ENCODE data around the gene DIAPH2.

DNA sequence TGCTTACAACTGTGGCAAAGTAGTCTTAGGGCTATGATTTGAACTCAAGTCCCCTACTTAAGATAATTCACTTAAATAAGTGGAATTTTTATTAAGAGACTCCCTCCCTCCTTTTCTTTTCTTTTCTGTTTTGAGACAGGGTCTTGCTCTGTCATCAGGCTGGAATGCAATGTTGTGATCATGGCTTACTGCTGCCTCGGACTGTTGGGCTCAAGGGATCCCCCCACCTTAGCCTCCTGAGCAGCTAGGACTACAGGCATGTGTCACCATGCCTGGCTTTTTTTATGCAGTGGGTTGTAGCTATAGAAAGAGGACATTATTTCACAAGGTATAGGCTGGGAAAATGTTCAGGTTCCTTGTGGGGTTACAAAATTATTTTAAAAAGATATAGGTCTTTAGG, 19.2 kb downstream of the DIAPH2 start:
- TF ChIP-seq TCF4 (CRISPR knock-in tag; IDR thresholded peaks at IDR 0.05; ENCODE audit: borderline replicate concordance) (no peak), RARB (CRISPR knock-in tag; IDR thresholded peaks at IDR 0.05) (no peak), CSDC2 (CRISPR knock-in tag; IDR thresholded peaks at IDR 0.05) (no peak), SNAI2 (CRISPR knock-in tag; IDR thresholded peaks at IDR 0.05) (no peak)
- TF ChIP-seq, protein P1, sequence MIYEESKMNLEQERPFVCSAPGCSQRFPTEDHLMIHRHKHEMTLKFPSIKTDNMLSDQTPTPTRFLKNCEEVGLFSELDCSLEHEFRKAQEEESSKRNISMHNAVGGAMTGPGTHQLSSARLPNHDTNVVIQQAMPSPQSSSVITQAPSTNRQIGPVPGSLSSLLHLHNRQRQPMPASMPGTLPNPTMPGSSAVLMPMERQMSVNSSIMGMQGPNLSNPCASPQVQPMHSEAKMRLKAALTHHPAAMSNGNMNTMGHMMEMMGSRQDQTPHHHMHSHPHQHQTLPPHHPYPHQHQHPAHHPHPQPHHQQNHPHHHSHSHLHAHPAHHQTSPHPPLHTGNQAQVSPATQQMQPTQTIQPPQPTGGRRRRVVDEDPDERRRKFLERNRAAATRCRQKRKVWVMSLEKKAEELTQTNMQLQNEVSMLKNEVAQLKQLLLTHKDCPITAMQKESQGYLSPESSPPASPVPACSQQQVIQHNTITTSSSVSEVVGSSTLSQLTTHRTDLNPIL (CRISPR knock-in tag; IDR thresholded peaks at IDR 0.05; ENCODE audit: low read depth), result no peak
